Hepatic stellate cell (primary cell): ENCODE measurements around the gene RYK.

ENCODE experiments used
- DNase-seq: peaks from one replicate; pipeline ENCODE4 v3.0.0; 2011; ENCODE audit warnings: low spot score

RYK gene

DNA sequence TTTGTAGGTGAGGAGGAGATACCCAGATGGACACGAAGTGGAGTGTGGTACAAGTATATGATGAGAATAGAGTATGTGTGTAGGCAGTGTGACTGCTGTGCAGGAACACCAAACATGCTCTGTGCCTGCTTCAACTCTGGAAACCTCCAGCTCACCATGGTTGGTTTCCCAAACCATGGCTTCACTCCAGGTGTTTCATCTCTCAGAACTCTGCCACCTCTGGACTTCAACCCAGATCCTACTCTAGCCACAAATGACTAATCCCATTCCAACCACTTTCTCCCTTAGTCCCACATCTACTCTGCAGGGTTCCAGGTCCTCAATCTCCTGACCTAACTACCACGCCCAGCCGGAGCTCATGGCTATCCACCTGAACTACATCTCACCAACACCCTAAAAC, 102.1 kb downstream of the RYK start:
- DNase-seq = no peak

DNA sequence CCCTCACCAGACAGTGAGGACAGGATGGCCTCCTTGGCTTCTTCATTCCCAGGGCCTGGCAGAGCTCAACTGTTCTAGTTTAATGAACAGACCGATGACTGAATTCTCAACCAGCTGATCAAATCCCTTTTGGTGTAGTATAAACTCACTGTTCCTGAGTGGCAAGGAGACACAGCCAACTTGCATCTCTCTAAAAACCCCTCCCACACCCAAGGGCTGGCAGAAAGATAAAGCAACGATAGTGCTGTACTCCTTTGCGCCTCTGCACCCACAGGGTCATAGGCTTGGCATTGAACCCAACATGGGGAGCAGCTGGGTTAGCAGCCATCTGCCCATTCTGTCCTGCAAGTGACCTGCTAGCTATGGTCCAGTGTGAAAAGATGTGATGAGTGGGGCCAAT, 103.2 kb downstream of the RYK start:
- DNase-seq = no peak

DNA sequence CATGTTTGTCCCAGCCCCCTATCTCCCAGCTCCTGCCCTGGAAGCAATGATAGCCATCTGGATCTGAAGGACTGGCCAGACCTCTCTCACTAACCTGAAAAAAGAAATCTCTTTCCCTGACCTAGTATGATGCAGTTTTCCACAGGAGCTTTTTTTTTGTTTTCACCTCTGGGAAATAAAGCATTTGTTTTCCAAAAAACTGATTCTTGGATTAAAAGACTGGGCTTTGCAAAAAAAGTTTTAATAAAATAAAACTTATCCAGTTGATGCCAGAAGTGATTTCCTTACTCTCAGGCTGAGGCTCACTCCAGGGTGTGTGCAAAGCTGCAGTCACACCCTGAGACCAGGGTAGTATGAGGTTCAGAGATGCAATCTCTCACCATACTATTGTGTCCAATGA, 104.0 kb downstream of the RYK start:
- no peak for DNase-seq

DNA sequence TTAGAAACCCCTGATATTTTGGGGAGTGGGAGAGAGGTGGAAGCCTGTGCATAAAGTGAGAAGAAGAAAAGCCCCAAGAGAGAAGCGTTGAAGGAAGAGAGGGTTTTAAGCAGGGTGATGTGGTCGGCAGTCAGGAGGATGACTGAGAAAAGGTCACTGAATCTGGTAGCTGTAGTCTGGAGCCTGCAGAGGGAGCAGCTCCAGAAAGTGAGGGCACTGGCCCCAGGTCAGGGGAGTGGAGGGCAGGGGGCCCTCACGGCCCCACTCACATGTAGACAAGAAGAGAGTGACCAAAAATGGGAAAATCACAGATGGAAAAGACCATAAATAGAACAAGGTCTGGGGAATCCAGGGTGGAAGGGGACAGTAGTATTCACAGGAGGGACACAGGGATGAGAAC, 105.5 kb downstream of the RYK start:
- DNase-seq = no peak

DNA sequence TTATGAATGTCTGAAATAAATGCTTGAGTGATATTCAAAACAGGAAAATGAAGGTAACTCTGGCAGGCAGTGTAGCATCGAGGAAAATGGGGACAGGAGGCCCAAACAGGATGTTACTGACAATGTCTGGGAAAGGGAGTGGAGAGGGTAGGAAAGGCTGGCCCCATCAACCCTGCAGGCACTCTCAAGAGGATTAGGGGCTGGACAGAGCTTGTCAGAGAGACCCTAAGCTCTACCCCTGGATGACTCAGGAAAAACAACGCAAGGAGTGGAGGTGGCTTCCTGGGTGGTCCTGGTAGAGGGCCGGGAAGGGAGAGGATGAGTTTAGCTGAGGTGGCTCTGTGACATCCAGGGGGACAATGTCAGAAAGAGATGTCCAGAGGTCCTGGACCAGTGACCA, 106.0 kb downstream of the RYK start:
- DNase-seq = no peak

DNA sequence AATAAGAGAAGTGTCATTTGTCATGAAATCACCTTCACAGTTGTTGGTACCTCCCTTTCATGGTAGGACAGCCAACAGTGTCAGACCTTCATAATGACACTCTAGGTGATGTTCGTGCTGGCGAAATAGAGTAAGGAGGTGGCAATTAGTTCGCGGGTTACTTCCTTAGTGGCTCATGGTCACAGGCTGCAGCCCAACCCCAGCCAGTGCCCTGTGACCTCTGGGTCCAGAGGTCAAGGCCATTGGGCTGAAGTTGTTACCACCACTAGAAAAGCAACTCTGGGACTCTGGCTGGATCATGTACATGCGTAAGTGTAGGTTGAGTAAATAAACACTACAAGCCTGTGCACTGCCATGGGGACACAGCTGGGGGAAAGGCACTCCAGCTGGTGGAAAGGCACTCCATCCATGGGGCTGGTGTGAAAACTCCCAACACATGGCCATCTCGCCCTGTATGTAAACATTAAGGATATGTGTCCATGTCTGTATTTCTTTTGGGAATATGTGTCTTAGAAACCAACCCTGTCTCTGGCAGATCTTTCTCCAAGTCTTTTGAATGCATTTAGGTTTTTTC, 106.7 kb downstream of the RYK start:
- no peak for DNase-seq

DNA sequence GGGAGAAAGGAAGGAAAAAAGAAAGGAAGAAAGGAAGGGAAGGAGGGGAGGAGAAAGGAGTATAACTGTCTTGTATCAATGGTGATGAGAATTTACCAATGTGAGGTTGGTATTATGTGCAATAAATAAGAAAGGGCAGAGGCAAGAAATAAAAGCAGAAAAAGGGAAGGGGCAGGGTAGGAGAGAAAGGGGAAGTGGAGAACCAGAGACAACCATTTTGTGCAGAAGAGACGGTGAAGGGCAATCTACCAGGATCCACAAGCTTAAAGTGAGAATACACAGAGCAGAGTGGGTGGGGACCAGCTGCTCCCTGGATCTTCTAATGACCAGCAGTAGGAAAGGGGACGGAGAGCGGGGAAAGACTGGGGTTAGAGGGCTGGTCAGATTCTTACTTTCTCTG, 114.1 kb downstream of the RYK start:
- DNase-seq = no peak

DNA sequence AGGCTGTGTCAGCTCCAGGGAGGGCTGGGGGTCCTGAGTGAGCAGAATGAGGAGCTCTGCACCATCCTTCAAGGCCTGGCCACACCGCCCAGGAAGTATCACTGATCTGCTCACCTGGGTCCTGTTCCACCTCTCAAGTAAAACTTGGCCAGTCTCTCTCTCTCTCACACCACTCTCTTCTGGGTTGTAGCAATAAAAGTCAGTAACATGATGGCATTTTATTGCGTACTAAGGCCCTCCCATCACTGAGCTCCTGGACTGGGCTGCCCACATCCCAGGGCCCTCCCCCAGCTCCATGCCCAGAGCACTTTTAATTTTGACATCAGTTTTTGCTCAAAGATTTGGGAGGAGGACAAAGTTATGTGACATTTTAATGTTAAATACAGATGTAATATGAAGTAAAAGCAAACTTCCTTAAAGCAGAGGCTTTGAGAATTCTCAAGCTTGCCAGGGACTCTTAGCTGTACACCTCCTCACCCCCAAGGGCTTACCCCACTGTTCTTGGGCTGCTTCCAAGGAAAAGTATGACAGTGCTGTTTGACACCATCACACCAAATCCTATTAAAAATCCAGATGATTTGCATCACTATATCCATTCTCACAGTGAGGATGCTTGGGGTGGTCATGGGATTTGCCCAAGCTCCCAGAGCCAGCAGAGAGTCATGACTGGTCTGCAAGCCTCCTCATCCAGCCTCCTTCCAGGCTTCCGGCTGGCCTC, 115.8 kb downstream of the RYK start:
- no peak for DNase-seq

DNA sequence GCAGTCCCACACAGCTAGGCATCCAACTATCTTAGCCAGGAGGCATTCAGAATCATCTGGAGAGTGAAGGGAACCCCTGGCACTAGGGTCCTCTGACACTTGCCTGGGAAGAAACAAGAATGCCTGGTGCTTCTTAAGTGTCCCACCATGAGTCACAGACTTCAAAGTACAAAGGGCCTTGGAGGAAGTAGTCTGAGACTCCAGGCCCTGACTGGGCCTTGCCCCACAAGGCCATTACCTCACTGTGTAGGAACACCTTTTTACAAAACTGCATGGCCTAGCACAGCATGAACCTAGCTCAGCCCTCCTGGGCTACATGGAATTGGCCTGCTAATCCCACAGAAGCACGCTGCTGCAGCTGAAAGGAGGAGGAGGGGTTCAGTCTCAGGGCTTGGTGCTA, 116.4 kb downstream of the RYK start:
- no peak for DNase-seq

DNA sequence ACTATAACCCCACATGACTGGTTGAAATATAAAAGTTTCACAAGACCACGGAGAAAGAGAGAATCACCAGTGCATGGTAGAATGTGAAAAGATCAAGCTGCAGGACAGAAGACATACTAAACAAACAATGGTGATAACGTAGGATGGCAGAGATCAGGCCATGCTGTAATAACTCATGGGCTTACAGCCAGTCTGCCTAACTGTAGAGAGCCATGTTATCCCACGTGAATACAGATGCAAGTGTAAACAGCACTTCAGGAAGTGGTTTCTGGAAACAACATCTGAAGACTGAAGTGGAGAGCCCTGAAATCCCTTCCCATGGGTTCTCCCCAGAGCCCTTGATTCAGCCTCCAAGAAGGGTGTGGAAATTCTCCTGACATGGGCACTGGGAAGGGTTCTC, 117.7 kb downstream of the RYK start:
- no peak for DNase-seq

DNA sequence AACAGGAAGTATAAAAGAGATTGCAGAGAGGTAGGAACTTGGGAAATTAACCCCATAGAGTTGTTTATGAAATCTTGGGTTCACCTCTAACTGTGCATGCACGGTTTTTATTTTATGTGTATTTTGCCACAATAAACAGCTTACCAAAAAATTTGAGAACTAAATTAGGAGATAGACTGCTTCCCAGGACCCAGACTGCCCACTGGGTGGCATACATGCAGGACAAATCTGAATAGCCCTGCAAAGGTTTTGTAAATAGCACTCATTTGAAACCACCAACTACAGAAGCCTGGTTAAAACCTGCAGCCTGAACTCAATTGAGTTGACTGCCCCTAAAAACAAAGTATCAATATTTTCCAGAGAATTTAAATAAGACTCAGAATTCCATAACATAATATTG, 124.5 kb downstream of the RYK start:
- DNase-seq = no peak

DNA sequence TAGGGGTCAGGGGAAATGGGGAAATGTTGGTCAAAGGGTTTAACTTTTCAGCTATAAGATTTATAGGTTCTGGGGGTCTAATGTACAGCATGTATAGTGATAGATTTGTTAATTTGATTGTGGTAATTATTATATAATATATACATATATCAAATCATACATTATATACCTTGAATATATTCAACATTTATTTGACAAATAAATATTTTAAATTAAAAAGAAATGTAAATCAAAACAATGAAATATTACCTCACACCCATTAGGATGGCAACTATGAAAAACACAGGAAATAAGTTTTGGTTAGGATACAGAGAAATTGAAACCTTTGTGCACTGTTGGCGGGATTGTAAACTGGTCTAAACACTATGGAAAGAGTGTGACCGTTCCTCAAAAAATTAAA, 135.9 kb downstream of the RYK start:
- DNase-seq = no peak

DNA sequence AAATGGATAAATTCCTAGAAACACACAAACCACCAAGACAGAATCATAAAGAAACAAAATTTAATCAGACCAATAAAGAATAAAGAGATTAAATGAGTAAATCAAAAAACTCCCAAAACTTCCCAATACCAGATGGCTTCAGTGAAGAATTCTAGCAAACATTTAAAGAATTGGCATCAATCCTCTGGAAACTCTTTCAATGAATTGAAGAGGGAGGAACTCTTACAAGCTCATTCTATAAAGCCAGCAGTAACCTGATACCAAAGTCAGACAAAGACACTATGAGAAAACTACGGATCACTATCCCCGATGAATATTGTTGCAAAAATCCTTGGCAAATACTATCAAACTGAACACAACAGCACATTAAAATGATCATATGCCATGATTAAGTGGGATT, 139.0 kb downstream of the RYK start:
- DNase-seq = no peak

DNA sequence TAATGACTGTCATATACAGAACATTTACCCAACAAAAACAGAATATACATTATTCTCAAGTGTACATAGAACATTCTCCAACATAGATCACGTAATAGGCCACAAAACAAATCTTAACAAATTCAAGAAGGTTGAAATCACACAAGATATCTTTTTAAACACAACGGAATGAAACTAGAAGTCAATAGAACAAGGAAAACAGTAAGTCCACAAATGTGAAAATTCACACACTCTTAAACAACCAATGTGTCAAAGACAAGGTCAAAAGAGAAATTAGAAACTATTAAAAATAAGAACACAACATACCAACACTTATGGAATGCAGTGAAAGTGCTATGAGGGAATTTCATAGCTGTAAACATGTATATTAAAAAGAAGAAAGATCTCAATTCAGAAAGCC, 139.7 kb downstream of the RYK start:
- DNase-seq = no peak
